Esophagus muscularis mucosa (tissue), 4 donors: ENCODE data around the gene KIAA0825. TPM values are rescaled to one million over a fixed set of nuclear protein-coding genes. Genes with fewer than 3 reads are reported as not detected.

ENCODE experiments used
- DNase-seq: peaks from one replicate; pipeline ENCODE4 v3.0.0-alpha.2; 2017; ENCODE audit errors: extremely low spot score
- H3K27ac ChIP-seq, 4 donors: fragments of 200-600 bp; sonication (generic); replicated peaks in 1 of 4; 1 replicate in 3 of 4; 2 replicates in 1 of 4; pipeline ENCODE4 v1.5.1; 2016 to 2019; ENCODE audit warnings: mild to moderate bottlenecking in 1 of 4
- H3K27me3 ChIP-seq, 4 donors: fragments of 200-600 bp; sonication (generic); one replicate each; pipeline versions ENCODE4 v1.5.1 to v1.6.0; 2016 to 2019
- H3K36me3 ChIP-seq, 4 donors: fragments of 200-600 bp; sonication (generic); one replicate each; pipeline ENCODE4 v1.5.1; 2016 to 2019
- H3K4me1 ChIP-seq, 4 donors: fragments of 200-600 bp; sonication (generic); one replicate each; pipeline ENCODE4 v1.5.1; 2016 to 2019
- H3K4me3 ChIP-seq, 4 donors: fragments of 200-600 bp; sonication (generic); 1 replicate in 2 of 4; 2 replicates in 2 of 4; pipeline ENCODE4 v1.5.1; 2016 to 2019; ENCODE audit warnings: mild to moderate bottlenecking in 4 of 4, moderate library complexity in 1 of 4
- H3K9me3 ChIP-seq, 4 donors: fragments of 200-600 bp; sonication (generic); 1 replicate in 3 of 4; 2 replicates in 1 of 4; pipeline ENCODE4 v1.5.1; 2016 to 2019
- CTCF ChIP-seq, 3 experiments: fragments of 200-600 bp in 2 of 3; fragments of 450-650 bp in 1 of 3; sonication (generic) in 2 of 3; IDR thresholded peaks; one replicate each; pipeline ENCODE4 v1.5.1; 2017 to 2019; ENCODE audit warnings: antibody characterized with exemption in 3 of 3, mild to moderate bottlenecking in 2 of 3, moderate library complexity in 1 of 3
- EP300 ChIP-seq: sonication (generic); formaldehyde crosslinking; IDR thresholded peaks from one replicate; pipeline ENCODE4 v1.6.1; 2017; ENCODE audit warnings: antibody characterized with exemption
- POLR2A ChIP-seq: fragments of 450-650 bp; IDR thresholded peaks from one replicate; pipeline ENCODE4 v1.6.1; 2017; ENCODE audit warnings: antibody characterized with exemption, moderate library complexity, mild to moderate bottlenecking, low read depth
- POLR2AphosphoS5 ChIP-seq, 2 donors: sonication (generic); formaldehyde crosslinking; IDR thresholded peaks; one replicate each; pipeline ENCODE4 v1.6.1; 2017; ENCODE audit warnings: antibody characterized with exemption in 2 of 2
- WGBS: methylation state at CpG from one replicate; pipeline ENCODE4 v1.1.5; 2018; 5-methylcytosine and 5-hydroxymethylcytosine counted together
- intact Hi-C: fragments of 100-400 bp; cut with DNase I; formaldehyde crosslinking; loops from one replicate; pipeline ENCODE4 v1.15.1; 2023
- total RNA-seq, 4 donors: library from RNA; depleted of rRNA; stranded (reverse); fragments of >200 nt; gene quantifications; one replicate each; pipeline versions ENCODE4 v1.1.0 to v1.2.1, GENCODE V29; 2016

KIAA0825 gene
- total RNA-seq, 4 donors from 2014 or later: 2.3 to 4.2 (median 2.9) TPM

GRCh38 chr5:94395468-94395867 lies 222.9 kb downstream of the KIAA0825 start:
- Histone ChIP-seq H3K9me3 (no peaks in the 10 kb centered on the region), H3K4me3 (no peak overlapping the region), H3K36me3 (no peaks in the 10 kb centered on the region), H3K27ac (no peak overlapping the region), H3K4me1 (no peaks in the 10 kb centered on the region), H3K27me3 (no peaks in the 10 kb centered on the region)
- intact Hi-C loops: no loop called here
- no peak for DNase-seq
- WGBS: 91% methylated on average over 1 of the region's 1 CpG
- TF ChIP-seq POLR2A (no peak), POLR2AphosphoS5 (IDR thresholded peaks at IDR 0.05) (no peak), EP300 (no peak), CTCF (IDR thresholded peaks at IDR 0.05) (no peak)

GRCh38 chr5:94391996-94392395 lies 226.4 kb downstream of the KIAA0825 start:
- no peak for DNase-seq

GRCh38 chr5:94389515-94389899 lies 228.9 kb downstream of the KIAA0825 start:
- Histone ChIP-seq H3K36me3 (no peaks in the 10 kb centered on the region), H3K4me3 (no peak overlapping the region), H3K4me1 (no peaks in the 10 kb centered on the region), H3K27me3 (no peaks in the 10 kb centered on the region), H3K27ac (no peak overlapping the region), H3K9me3 (no peaks in the 10 kb centered on the region)
- TF ChIP-seq POLR2A: no peak
- TF ChIP-seq POLR2AphosphoS5 (IDR thresholded peaks at IDR 0.05): no peak
- no peak for TF ChIP-seq EP300
- no peak for TF ChIP-seq CTCF (IDR thresholded peaks at IDR 0.05)
- no peak for DNase-seq
- intact Hi-C loops: no loop called here

More at GRCh38 chr5:94391996-94392395, 226.4 kb downstream of the KIAA0825 start:
- Histone ChIP-seq H3K27me3 (no peaks in the 10 kb centered on the region), H3K4me3 (no peak overlapping the region), H3K4me1 (no peaks in the 10 kb centered on the region), H3K36me3 (no peaks in the 10 kb centered on the region), H3K27ac (no peak overlapping the region), H3K9me3 (no peaks in the 10 kb centered on the region)
- 94% methylated on average over 1 of the region's 1 CpG for WGBS
- intact Hi-C loops: no loop called here
- TF ChIP-seq EP300 (no peak), POLR2A (no peak), CTCF (IDR thresholded peaks at IDR 0.05) (no peak), POLR2AphosphoS5 (IDR thresholded peaks at IDR 0.05) (no peak)

GRCh38 chr5:94388773-94389514 lies 229.5 kb downstream of the KIAA0825 start:
- intact Hi-C loops: no loop called here
- 79% methylated on average over 3 of the region's 3 CpGs for WGBS
- DNase-seq: no peak

More at GRCh38 chr5:94388773-94389514, 229.5 kb downstream of the KIAA0825 start:
- no peaks in the 10 kb centered on the region for H3K36me3 ChIP-seq
- no peak overlapping the region for H3K4me3 ChIP-seq
- TF ChIP-seq POLR2AphosphoS5 (IDR thresholded peaks at IDR 0.05) (no peak), EP300 (no peak), POLR2A (no peak), CTCF (IDR thresholded peaks at IDR 0.05) (no peak)
- no peaks in the 10 kb centered on the region for H3K4me1 ChIP-seq
- no peaks in the 10 kb centered on the region for H3K9me3 ChIP-seq
- no peak overlapping the region for H3K27ac ChIP-seq
- no peaks in the 10 kb centered on the region for H3K27me3 ChIP-seq
